Mesendoderm (in vitro differentiated cells): ENCODE data around the gene HSD11B2.

Experiments used
- DNase-seq: peaks from one replicate; pipeline ENCODE4 v3.0.0; 2013
- H2AK5ac ChIP-seq: 2 replicates; pipeline ENCODE4 v1.6.1; 2013; ENCODE audit warnings: low read length, inconsistent platforms
- H2BK120ac ChIP-seq: 2 replicates; pipeline ENCODE4 v1.6.1; 2013; ENCODE audit warnings: low read depth, mild to moderate bottlenecking, low read length, moderate library complexity, mixed read lengths
- H2BK15ac ChIP-seq: replicated peaks from 2 replicates; pipeline ENCODE4 v1.6.1; 2013; ENCODE audit warnings: low read depth, mild to moderate bottlenecking, moderate library complexity
- H2BK5ac ChIP-seq: 2 replicates; pipeline ENCODE4 v1.6.1; 2013; ENCODE audit warnings: low read length, inconsistent platforms
- H3K18ac ChIP-seq: 2 replicates; pipeline ENCODE4 v1.6.1; 2013; ENCODE audit warnings: mild to moderate bottlenecking, low read length, mixed read lengths
- H3K23ac ChIP-seq: one replicate; pipeline ENCODE4 v1.6.1; 2013; ENCODE audit warnings: low read length
- H3K27ac ChIP-seq: 2 replicates; pipeline ENCODE4 v1.5.1; 2013; ENCODE audit warnings: low read depth, mild to moderate bottlenecking, inconsistent platforms, low read length, moderate library complexity
- H3K27me3 ChIP-seq: 2 replicates; pipeline ENCODE4 v1.6.1; 2013; ENCODE audit warnings: low read length, control low read depth, mild to moderate bottlenecking, inconsistent platforms; ENCODE audit not compliant: insufficient read depth, poor library complexity
- H3K36me3 ChIP-seq: 2 replicates; pipeline ENCODE4 v1.6.1; 2013; ENCODE audit warnings: low read length, inconsistent platforms; ENCODE audit not compliant: control insufficient read depth, insufficient read depth
- H3K4ac ChIP-seq: one replicate; pipeline ENCODE4 v1.6.1; 2013; ENCODE audit warnings: low read depth, mild to moderate bottlenecking, low read length, moderate library complexity
- H3K4me1 ChIP-seq: 2 replicates; pipeline ENCODE4 v1.6.1; 2013; ENCODE audit warnings: low read depth, low read length, inconsistent platforms; ENCODE audit not compliant: control insufficient read depth
- H3K4me2 ChIP-seq: 2 replicates; pipeline ENCODE4 v1.6.1; 2013; ENCODE audit warnings: low read length
- H3K4me3 ChIP-seq: 2 replicates; pipeline ENCODE4 v1.5.1; 2013; ENCODE audit warnings: mild to moderate bottlenecking, low read length
- H3K56ac ChIP-seq: one replicate; pipeline ENCODE4 v1.6.1; 2013; ENCODE audit warnings: low read length
- H3K79me1 ChIP-seq: 2 replicates; pipeline ENCODE4 v1.6.1; 2013; ENCODE audit warnings: low read length, inconsistent platforms
- H3K79me2 ChIP-seq: 2 replicates; pipeline ENCODE4 v1.6.1; 2013; ENCODE audit warnings: mild to moderate bottlenecking, low read length; ENCODE audit not compliant: control insufficient read depth, insufficient read depth
- H3K9ac ChIP-seq: 2 replicates; pipeline ENCODE4 v1.6.1; 2013; ENCODE audit warnings: low read length, inconsistent platforms
- H4K5ac ChIP-seq: one replicate; pipeline ENCODE4 v1.6.1; 2013; ENCODE audit warnings: low read length
- H4K8ac ChIP-seq: one replicate; pipeline ENCODE4 v1.6.1; 2013; ENCODE audit warnings: low read depth, mild to moderate bottlenecking, control low read depth, low read length, moderate library complexity
- WGBS: extraction: QIAGEN DNeasy Blood & Tissue Kit; methylation state at CpG from one replicate; pipeline ENCODE4 v1.1.7; 2013; ENCODE audit warnings: low lambda C conversion rate, missing lambda C conversion rate; ENCODE audit not compliant: insufficient coverage; ENCODE audit errors: extremely low coverage; 5-methylcytosine and 5-hydroxymethylcytosine counted together

The HSD11B2 gene

GRCh38 chr16:67458121-67458641 lies 27.3 kb downstream of the HSD11B2 start:
- Histone ChIP-seq H3K23ac (no peak overlapping the region), H3K9ac (no peak overlapping the region), H2AK5ac (no peak overlapping the region), H3K56ac (no peak overlapping the region), H3K4me3 (no peak overlapping the region), H3K18ac (no peak overlapping the region), H2BK120ac (no peak overlapping the region), H4K8ac (no peak overlapping the region), H2BK5ac (no peak overlapping the region), H3K79me2 (no peaks in the 10 kb centered on the region), H4K5ac (no peak overlapping the region), H3K27me3 (no peaks in the 10 kb centered on the region), H3K4me2 (no peak overlapping the region), H3K4ac (no peak overlapping the region), H3K79me1 (no peaks in the 10 kb centered on the region), H3K27ac (no peak overlapping the region), H3K4me1 (no peaks in the 10 kb centered on the region), H3K36me3 (no peaks in the 10 kb centered on the region), H2BK15ac (no peak overlapping the region)
- DNase-seq: no peak
- WGBS: no CpG with 5 or more reads among the region's 6 CpGs

GRCh38 chr16:67459066-67459860 lies 28.3 kb downstream of the HSD11B2 start:
- Histone ChIP-seq H3K23ac (no peak overlapping the region), H3K36me3 (no peaks in the 10 kb centered on the region), H3K18ac (no peak overlapping the region), H3K4me3 (no peak overlapping the region), H3K9ac (no peak overlapping the region), H3K79me2 (no peaks in the 10 kb centered on the region), H3K79me1 (peaks cover under 1% of the 10 kb centered on the region), H3K27me3 (no peaks in the 10 kb centered on the region), H3K27ac (no peak overlapping the region), H2AK5ac (no peak overlapping the region), H3K4me1 (no peaks in the 10 kb centered on the region), H4K8ac (no peak overlapping the region), H3K56ac (no peak overlapping the region), H2BK120ac (no peak overlapping the region), H4K5ac (no peak overlapping the region), H2BK15ac (no peak overlapping the region), H2BK5ac (no peak overlapping the region), H3K4ac (no peak overlapping the region), H3K4me2 (no peak overlapping the region)
- no peak for DNase-seq
- no CpG with 5 or more reads among the region's 7 CpGs for WGBS

- WGBS: no CpG with 5 or more reads among the region's 3 CpGs
- H2BK5ac ChIP-seq: no peak overlapping the region
- H3K79me2 ChIP-seq: no peaks in the 10 kb centered on the region
- H3K56ac ChIP-seq: no peak overlapping the region
- H4K5ac ChIP-seq: no peak overlapping the region
- H3K36me3 ChIP-seq: no peaks in the 10 kb centered on the region
- no peak overlapping the region for H3K27ac ChIP-seq
- H3K9ac ChIP-seq: no peak overlapping the region
- H3K4ac ChIP-seq: no peak overlapping the region
- H3K23ac ChIP-seq: no peak overlapping the region
- no peak overlapping the region for H3K4me2 ChIP-seq
- H3K27me3 ChIP-seq: no peaks in the 10 kb centered on the region
- H3K4me3 ChIP-seq: no peak overlapping the region
- no peak overlapping the region for H2BK120ac ChIP-seq
- no peak overlapping the region for H2BK15ac ChIP-seq
- H3K79me1 ChIP-seq: peaks cover 2% of the 10 kb centered on the region
- no peaks in the 10 kb centered on the region for H3K4me1 ChIP-seq
- no peak overlapping the region for H3K18ac ChIP-seq
- no peak for DNase-seq
- H4K8ac ChIP-seq: no peak overlapping the region
- no peak overlapping the region for H2AK5ac ChIP-seq
These were observed 28.9 kb downstream of the HSD11B2 start for GRCh38 chr16:67459861-67460150.

- Histone ChIP-seq H3K23ac (no peak overlapping the region), H2AK5ac (no peak overlapping the region), H3K36me3 (no peaks in the 10 kb centered on the region), H3K18ac (no peak overlapping the region), H4K5ac (no peak overlapping the region), H3K4me2 (no peak overlapping the region), H4K8ac (no peak overlapping the region), H2BK15ac (no peak overlapping the region), H3K4ac (no peak overlapping the region), H3K27ac (no peak overlapping the region), H3K56ac (no peak overlapping the region), H3K27me3 (no peaks in the 10 kb centered on the region), H2BK120ac (no peak overlapping the region), H2BK5ac (no peak overlapping the region), H3K79me2 (no peaks in the 10 kb centered on the region), H3K79me1 (peaks cover 3% of the 10 kb centered on the region), H3K4me3 (no peak overlapping the region), H3K9ac (no peak overlapping the region), H3K4me1 (no peaks in the 10 kb centered on the region)
- WGBS: no CpG with 5 or more reads among the region's 5 CpGs
- no peak for DNase-seq
These were observed 29.2 kb downstream of the HSD11B2 start for GRCh38 chr16:67460168-67460567.

GRCh38 chr16:67460961-67461360 lies 30.0 kb downstream of the HSD11B2 start:
- H3K27me3 ChIP-seq: no peaks in the 10 kb centered on the region
- H2BK120ac ChIP-seq: no peak overlapping the region
- no CpG with 5 or more reads among the region's 2 CpGs for WGBS
- H3K4me1 ChIP-seq: peaks cover 1% of the 10 kb centered on the region
- H2BK5ac ChIP-seq: no peak overlapping the region
- no peak overlapping the region for H3K27ac ChIP-seq
- no peak overlapping the region for H2BK15ac ChIP-seq
- H3K36me3 ChIP-seq: no peaks in the 10 kb centered on the region
- H3K9ac ChIP-seq: no peak overlapping the region
- no peak overlapping the region for H3K23ac ChIP-seq
- no peak overlapping the region for H3K4me3 ChIP-seq
- H3K4me2 ChIP-seq: no peak overlapping the region
- no peak overlapping the region for H4K8ac ChIP-seq
- H3K79me2 ChIP-seq: no peaks in the 10 kb centered on the region
- H3K79me1 ChIP-seq: peaks cover 6% of the 10 kb centered on the region
- no peak for DNase-seq
- no peak overlapping the region for H3K4ac ChIP-seq
- no peak overlapping the region for H2AK5ac ChIP-seq
- H3K56ac ChIP-seq: no peak overlapping the region
- H4K5ac ChIP-seq: no peak overlapping the region
- H3K18ac ChIP-seq: no peak overlapping the region
